ENCODE results near the gene TNNT2. TPM values are rescaled to one million over a fixed set of nuclear protein-coding genes. Genes with fewer than 3 reads are reported as not detected.

The TNNT2 gene
- not detected in 2 replicates for total RNA-seq

DNA sequence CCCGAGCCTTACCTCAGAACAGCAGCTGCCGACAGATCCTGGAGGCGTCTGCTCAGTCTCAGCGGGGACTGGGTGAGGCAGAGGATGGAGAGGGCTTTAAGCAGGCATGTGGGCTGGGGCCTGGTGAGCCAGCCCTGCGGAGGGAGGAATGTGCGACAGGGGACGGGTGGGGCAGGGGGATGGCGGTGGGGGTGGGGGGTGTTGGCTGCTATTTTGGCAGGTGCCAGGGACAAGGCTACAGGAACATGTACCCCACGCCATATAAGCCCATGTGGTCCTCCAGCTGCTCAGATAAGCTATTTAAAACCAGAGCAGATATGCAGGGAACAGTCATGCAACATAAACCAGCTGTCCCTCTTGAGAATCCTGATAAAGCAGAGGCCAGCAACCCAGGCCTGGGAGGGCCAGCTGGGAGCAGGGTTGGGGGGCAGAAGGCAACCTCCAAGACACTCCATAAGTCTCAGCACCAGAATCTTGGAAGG is at the start of gene TNNT2:
Gene TNNT2, minus strand, starts transcription at position 70 of the 482 bp plus-strand sequence. CDS start 4,426 bp downstream, outside the sequence.

DNA sequence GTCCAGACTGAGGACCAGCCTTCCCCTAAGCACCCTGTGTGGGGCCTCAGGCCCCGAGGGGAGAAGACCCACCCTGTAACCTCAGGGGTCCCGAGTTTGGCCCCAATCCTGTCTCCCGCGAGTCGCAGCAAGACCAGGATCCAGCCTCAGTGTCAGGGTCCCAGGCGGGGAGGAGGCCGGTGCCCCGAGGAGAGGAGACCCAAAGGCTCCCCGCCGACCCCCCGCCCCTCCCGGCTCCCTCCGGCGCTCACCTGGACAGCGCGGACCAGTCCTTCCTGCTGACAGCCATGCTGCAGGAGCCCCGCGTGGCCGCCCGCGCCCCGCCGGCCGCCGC is 21.5 kb upstream of the TNNT2 start, which contains the start of gene LAD1:
Gene LAD1, minus strand, starts transcription at position 307 of the 334 bp plus-strand sequence. Its CDS starts 18 bp downstream, at position 289.

Other genes starting within 250 kb of the TNNT2 start
- gene TMEM9, start 223.2 kb downstream of the TNNT2 start, total RNA-seq: 33.7 and 66.5 TPM in 2 replicates
- under 0.01 TPM in 1 of 2 replicates, not detected in the other for gene IGFN1, start 186.9 kb downstream of the TNNT2 start, total RNA-seq
- gene PKP1, start 94.2 kb downstream of the TNNT2 start, total RNA-seq: 0.16 and 1.3 TPM in 2 replicates
- gene LAD1, start 21.6 kb upstream of the TNNT2 start, total RNA-seq: 0.16 TPM in 1 of 2 replicates, not detected in the other
- gene TNNI1, start 44.0 kb upstream of the TNNT2 start, total RNA-seq: under 0.01 TPM in 1 of 2 replicates, not detected in the other
- 31.6 and 56.5 TPM in 2 replicates for gene PHLDA3, start 91.5 kb upstream of the TNNT2 start, total RNA-seq
- 224 and 449 TPM in 2 replicates for gene CSRP1, start 129.4 kb upstream of the TNNT2 start, total RNA-seq
- gene NAV1, start 161.4 kb upstream of the TNNT2 start, total RNA-seq: 12.0 and 18.1 TPM in 2 replicates